Smooth muscle cell (in vitro differentiated cells): ENCODE data around the gene TMEM182. TPM values are rescaled to one million over a fixed set of nuclear protein-coding genes. Genes with fewer than 3 reads are reported as not detected.
A peak's percentile ranks its signal among the peaks of the same experiment; 100 is the strongest.

Source experiments
- DNase-seq: peaks from one replicate; lab custom pipeline; 2025; ENCODE audit not compliant: unreplicated experiment; lab: John Stamatoyannopoulos, UW
- H2AFZ ChIP-seq: fragments of 200-600 bp; sonication (generic); 2 replicates; pipeline ENCODE4 v1.6.0; 2016; ENCODE audit warnings: antibody characterized with exemption, low read depth, mild to moderate bottlenecking
- H3F3A ChIP-seq: fragments of 200-600 bp; sonication (generic); 2 replicates; pipeline ENCODE4 v1.6.0; 2017; ENCODE audit warnings: antibody characterized with exemption, low read depth
- H3K27ac ChIP-seq: fragments of 200-600 bp; sonication (generic); 2 replicates; pipeline ENCODE4 v1.5.1; 2016; ENCODE audit warnings: low read depth, mild to moderate bottlenecking
- H3K27me3 ChIP-seq: fragments of 200-600 bp; sonication (generic); 2 replicates; pipeline ENCODE4 v1.6.1; 2016; ENCODE audit warnings: low read depth, mild to moderate bottlenecking
- H3K36me3 ChIP-seq: fragments of 200-600 bp; sonication (generic); 2 replicates; pipeline ENCODE4 v1.5.1; 2016; ENCODE audit warnings: low read depth
- H3K4me1 ChIP-seq: fragments of 200-600 bp; sonication (generic); 2 replicates; pipeline ENCODE4 v1.5.1; 2016; ENCODE audit warnings: low read depth
- H3K4me2 ChIP-seq: fragments of 200-600 bp; sonication (generic); 2 replicates; pipeline ENCODE4 v1.6.0; 2016; ENCODE audit warnings: mild to moderate bottlenecking
- H3K4me3 ChIP-seq: fragments of 200-600 bp; sonication (generic); 2 replicates; pipeline ENCODE4 v1.5.1; 2016; ENCODE audit warnings: mild to moderate bottlenecking
- H3K79me2 ChIP-seq: fragments of 200-600 bp; sonication (generic); 2 replicates; pipeline ENCODE4 v1.6.0; 2016; ENCODE audit warnings: low read depth, mild to moderate bottlenecking
- H3K9ac ChIP-seq: fragments of 200-600 bp; sonication (generic); 2 replicates; pipeline ENCODE4 v1.6.0; 2016; ENCODE audit warnings: low read depth
- H3K9me3 ChIP-seq: fragments of 200-600 bp; sonication (generic); replicated peaks from 2 replicates; pipeline ENCODE4 v1.5.1; 2016; ENCODE audit warnings: low read depth
- H4K20me1 ChIP-seq: fragments of 200-600 bp; sonication (generic); 2 replicates; pipeline ENCODE4 v1.6.0; 2016; ENCODE audit warnings: low read depth
- CTCF ChIP-seq: fragments of 200-600 bp; sonication (generic); IDR thresholded peaks from 2 replicates; pipeline ENCODE4 v1.5.1; 2017; ENCODE audit warnings: borderline replicate concordance, mild to moderate bottlenecking, antibody characterized with exemption; ENCODE audit not compliant: insufficient read depth, poor library complexity, severe bottlenecking
- WGBS: methylation state at CpG from one replicate; pipeline ENCODE4 v1.1.7; 2016; ENCODE audit warnings: low lambda C conversion rate; 5-methylcytosine and 5-hydroxymethylcytosine counted together
- polyA plus RNA-seq: library from polyadenylated mRNA; unstranded; fragments of >200 nt; fragmentation: Nextera tagmentation; extraction: Ambion mirVana; gene quantifications from 2 replicates; pipeline ENCODE4 v1.2.1, GENCODE V29; 2016
- total RNA-seq: library from RNA; depleted of rRNA; stranded (reverse); fragments of >200 nt; gene quantifications from 2 replicates; pipeline ENCODE4 v1.2.3, GENCODE V29; 2014

The TMEM182 gene
- total and polyA plus RNA-seq, 2 experiments from 2014 or later: 4.0 to 12.3 TPM

- no peaks in the 10 kb centered on the region for H4K20me1 ChIP-seq
- no peak overlapping the region for H3K9ac ChIP-seq
- no peaks in the 10 kb centered on the region for H3K79me2 ChIP-seq
- 45% methylated on average over 8 of the region's 8 CpGs for WGBS
- no peaks in the 10 kb centered on the region for H3K4me1 ChIP-seq
- H3K27ac ChIP-seq: no peak overlapping the region
- TF ChIP-seq CTCF: peak; percentile 93
- DNase-seq: no peak
- no peaks in the 10 kb centered on the region for H3K9me3 ChIP-seq
- H3K36me3 ChIP-seq: no peaks in the 10 kb centered on the region
- no peak overlapping the region for H3K4me2 ChIP-seq
- no peak overlapping the region for H2AFZ ChIP-seq
- H3F3A ChIP-seq: no peaks in the 10 kb centered on the region
- no peaks in the 10 kb centered on the region for H3K27me3 ChIP-seq
- no peak overlapping the region for H3K4me3 ChIP-seq
These were observed 78.0 kb downstream of the TMEM182 start for GRCh38 chr2:102839668-102840388.

GRCh38 chr2:102841107-102841840 is 79.4 kb downstream of the TMEM182 start:
- 49% methylated on average over 19 of the region's 19 CpGs for WGBS
- Histone ChIP-seq H3K4me3 (no peak overlapping the region), H2AFZ (no peak overlapping the region), H3K27ac (no peak overlapping the region), H3K27me3 (no peaks in the 10 kb centered on the region), H3F3A (no peaks in the 10 kb centered on the region), H3K9ac (no peak overlapping the region), H3K36me3 (no peaks in the 10 kb centered on the region), H3K79me2 (no peaks in the 10 kb centered on the region), H3K4me1 (no peaks in the 10 kb centered on the region), H4K20me1 (no peaks in the 10 kb centered on the region), H3K4me2 (no peak overlapping the region), H3K9me3 (no peaks in the 10 kb centered on the region)
- peak; percentile 45 for TF ChIP-seq CTCF
- no peak for DNase-seq

- H3K9ac ChIP-seq: no peak overlapping the region
- H3K9me3 ChIP-seq: no peaks in the 10 kb centered on the region
- no peak for TF ChIP-seq CTCF
- no peak overlapping the region for H3K4me2 ChIP-seq
- H3K36me3 ChIP-seq: no peaks in the 10 kb centered on the region
- 77% methylated on average over 4 of the region's 4 CpGs for WGBS
- H3K4me1 ChIP-seq: no peaks in the 10 kb centered on the region
- H4K20me1 ChIP-seq: no peaks in the 10 kb centered on the region
- H3K4me3 ChIP-seq: no peak overlapping the region
- no peaks in the 10 kb centered on the region for H3K79me2 ChIP-seq
- no peak overlapping the region for H3K27ac ChIP-seq
- H2AFZ ChIP-seq: no peak overlapping the region
- DNase-seq: no peak
- H3K27me3 ChIP-seq: no peaks in the 10 kb centered on the region
- no peaks in the 10 kb centered on the region for H3F3A ChIP-seq
These were observed 82.1 kb downstream of the TMEM182 start for GRCh38 chr2:102843764-102844443.
